Dedifferentiated amniotic fluid mesenchymal stem cell (primary cell): ENCODE data around the gene C4orf46.
A peak's percentile ranks its signal among the peaks of the same experiment; 100 is the strongest.
"Not testable (repeated sequence)": the region's sequence is repeated elsewhere in the genome, so short reads cannot be mapped to it uniquely, and the experiment has no call there.

Source experiments
- DNase-seq: peaks from one replicate; pipeline ENCODE4 v3.0.0-alpha.2; 2016; ENCODE audit errors: extremely low spot score

Gene C4orf46

GRCh38 chr4:158671665-158671914 lies at the start of gene C4orf46:
TSS of gene C4orf46 (minus strand) at chr4:158671887. CDS start at chr4:158671801, 86 bp downstream.
- DNase-seq = no peak

DNA sequence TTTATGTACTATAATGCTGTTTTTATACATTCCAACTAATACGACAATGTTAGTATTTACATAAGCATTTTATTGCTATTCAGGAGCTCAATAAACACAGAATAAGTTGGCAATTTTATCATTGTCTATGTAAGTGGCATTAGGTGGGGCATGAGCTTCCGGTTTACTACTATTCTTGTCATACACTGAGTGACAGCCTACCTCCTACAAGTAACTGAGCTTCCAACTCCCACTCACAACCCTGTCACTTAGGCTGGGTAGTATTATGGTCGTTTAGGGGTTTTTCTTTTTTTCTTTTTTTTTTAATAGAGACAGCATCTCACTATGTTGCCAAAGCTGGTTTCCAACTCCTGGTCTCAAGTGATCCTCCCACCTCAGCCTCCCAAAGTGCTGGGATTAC lies 44.1 kb upstream of the C4orf46 start:
- DNase-seq = no peak

DNA sequence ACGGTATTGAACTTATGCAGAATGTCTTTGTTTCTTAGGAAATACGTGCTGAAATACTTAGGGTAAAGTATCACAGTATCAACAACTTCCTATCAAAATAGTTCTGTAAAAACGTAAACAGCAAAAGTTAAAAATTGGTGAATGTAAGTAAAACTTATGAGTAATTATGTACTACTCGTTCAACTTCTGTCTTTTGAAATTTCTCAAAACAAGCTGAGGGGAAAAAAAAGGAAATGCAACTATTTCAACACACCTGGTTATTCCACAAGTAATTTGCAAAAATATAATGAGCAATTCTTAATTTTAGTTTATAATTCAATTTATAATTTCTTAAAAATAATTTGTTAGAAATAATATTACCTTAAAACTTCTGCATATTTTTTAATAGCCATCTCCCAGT lies 43.2 kb upstream of the C4orf46 start:
- no peak for DNase-seq

- DNase-seq = not testable (repeated sequence)
Observed at GRCh38 chr4:158712622-158713021, 40.9 kb upstream of the C4orf46 start.

- no peak for DNase-seq
Observed at GRCh38 chr4:158710814-158711213, 39.1 kb upstream of the C4orf46 start.

- no peak for DNase-seq
Observed at GRCh38 chr4:158704274-158704673, 32.6 kb upstream of the C4orf46 start.

GRCh38 chr4:158688813-158689212 lies 17.1 kb upstream of the C4orf46 start:
- DNase-seq = no peak

- no peak for DNase-seq
Observed at GRCh38 chr4:158682066-158682465, 10.4 kb upstream of the C4orf46 start.

DNA sequence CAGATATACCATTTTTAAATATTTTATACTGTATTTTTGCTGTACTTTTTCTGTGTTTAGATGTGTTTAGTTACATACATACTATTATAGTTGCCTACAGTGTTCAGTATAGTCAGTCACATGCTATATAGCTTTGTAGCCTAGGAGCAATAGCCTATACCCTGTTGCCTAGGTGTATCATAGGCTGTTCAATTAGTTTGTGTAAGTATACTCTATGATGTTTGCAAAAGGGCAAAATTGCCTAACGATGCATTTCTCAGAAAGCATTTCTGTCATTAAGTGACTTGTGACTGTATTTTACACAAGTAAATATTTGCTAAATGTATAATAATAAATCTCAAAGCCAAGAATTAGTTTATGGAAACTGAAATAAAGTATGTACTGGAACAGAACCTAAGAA lies 9.9 kb upstream of the C4orf46 start:
- DNase-seq = no peak

GRCh38 chr4:158678767-158679166 lies 7.1 kb upstream of the C4orf46 start:
- no peak for DNase-seq

DNA sequence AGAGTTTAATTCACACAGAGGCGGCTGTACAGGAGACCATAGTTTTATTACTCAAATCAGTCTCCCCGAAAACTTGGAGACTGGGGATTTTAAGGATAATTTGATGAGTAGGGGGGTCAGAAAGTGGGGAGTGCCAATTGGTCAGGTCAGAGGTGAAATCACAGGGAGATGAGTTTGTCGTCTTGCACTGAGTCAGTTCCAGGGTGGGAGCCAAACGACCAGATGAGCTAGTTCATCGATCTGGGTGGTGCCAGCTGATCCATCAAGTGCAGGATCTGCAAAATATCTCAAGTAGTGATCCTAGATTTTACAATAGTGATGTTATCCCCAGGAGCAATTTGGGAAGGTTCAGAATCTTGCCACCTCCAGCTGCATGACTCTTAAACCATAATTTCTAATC lies 4.4 kb upstream of the C4orf46 start:
- no peak for DNase-seq

GRCh38 chr4:158673633-158674032 lies 1.9 kb upstream of the C4orf46 start:
- DNase-seq = no peak

DNA sequence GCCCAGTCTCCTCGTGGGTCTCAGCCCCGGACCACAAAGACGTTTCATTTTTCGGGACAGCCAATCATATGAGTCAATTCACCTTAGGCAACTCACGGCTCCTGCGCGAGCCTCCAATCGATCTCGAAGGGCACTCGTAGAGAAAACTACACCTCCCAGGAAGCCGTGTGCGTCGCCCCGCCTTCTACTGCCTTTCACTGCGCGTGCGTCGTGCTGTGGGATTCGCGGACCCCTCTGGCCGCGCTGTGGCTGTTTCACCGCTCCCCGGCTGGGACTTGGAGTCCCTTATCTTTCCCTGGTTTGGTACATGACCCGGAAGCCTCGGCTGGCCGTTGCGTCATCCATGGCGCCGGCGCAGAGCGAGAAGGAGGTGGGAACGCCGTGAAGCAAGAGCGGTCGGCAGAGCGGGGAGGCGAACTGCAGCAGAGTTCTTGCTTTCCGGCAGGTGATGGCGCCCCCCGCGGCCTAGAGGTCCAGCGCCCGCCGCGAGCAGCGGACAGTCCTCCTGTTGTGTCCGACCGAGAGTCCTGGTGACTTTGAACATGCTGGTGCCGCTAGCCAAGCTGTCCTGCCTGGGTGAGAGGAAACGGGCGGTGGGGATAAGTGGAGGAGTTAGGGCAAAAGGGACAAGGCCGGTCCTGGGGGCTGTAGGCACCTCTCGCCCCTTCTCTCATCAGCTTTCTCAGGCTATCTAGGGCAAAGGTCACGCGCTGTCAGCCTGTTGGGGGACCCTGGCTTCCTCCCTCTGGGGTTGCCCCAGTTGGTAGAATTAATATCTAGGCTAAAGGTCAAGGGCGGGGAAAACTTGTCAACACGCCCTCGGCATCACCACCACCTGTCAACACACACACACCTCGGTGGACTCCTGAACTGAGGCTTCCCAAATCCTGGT lies 474 bp upstream of the C4orf46 start, which contains the start of gene ETFDH:
Gene ETFDH, plus strand, starts transcription at position 382 of the 892 bp plus-strand sequence. Its CDS starts 161 bp downstream, at position 543.
- peak; percentile 99 for DNase-seq

- peak; percentile 89 for DNase-seq
Observed at GRCh38 chr4:158670975-158671664, 567 bp downstream of the C4orf46 start.

- DNase-seq = no peak
Observed at GRCh38 chr4:158669310-158669709, 2.4 kb downstream of the C4orf46 start.

GRCh38 chr4:158667651-158668198 lies 4.0 kb downstream of the C4orf46 start:
- no peak for DNase-seq

DNA sequence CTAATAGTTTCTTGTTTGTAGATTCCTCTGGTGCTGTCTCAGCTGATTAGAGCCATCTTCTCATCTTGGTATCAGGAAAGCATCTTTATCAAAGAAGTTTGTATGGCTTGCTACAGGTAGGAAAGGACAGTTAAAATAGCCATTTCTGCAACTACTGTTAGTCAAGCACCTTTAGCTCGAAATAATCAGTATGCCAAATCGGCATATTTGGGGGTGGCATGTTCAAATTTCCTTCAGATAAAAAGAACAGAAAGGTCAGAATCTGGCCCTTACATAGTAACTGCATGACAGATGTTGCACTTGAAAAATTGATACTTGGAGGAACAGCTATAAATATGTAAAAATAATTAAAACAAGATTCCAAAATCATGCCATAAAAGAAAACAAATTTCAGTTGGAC lies 4.8 kb downstream of the C4orf46 start:
- DNase-seq = no peak

- no peak for DNase-seq
Observed at GRCh38 chr4:158664806-158665205, 6.9 kb downstream of the C4orf46 start.

GRCh38 chr4:158663707-158664625 lies 7.7 kb downstream of the C4orf46 start:
- not testable (repeated sequence) for DNase-seq

- DNase-seq = not testable (repeated sequence)
Observed at GRCh38 chr4:158663255-158663654, 8.4 kb downstream of the C4orf46 start.

DNA sequence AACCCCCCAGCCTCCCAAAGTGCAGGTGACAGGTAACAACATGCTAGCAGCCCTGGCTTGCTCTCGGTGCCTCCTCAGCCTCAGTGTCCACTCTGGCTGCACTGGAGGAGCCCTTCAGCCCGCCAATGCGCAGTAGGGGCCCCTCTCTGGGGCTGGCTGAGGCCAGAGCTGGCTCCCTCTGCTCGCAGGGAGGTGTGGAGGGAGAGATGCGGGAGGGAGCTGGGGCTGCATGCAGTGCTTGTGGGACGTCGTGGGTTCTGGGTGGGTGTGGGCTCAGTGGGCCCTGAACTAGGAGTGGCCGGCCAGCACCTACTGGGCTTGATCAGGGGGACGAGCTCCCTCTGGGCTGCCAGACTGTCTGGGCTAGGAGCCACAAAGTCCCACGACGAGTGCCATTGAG lies 14.4 kb downstream of the C4orf46 start:
- DNase-seq = no peak

DNA sequence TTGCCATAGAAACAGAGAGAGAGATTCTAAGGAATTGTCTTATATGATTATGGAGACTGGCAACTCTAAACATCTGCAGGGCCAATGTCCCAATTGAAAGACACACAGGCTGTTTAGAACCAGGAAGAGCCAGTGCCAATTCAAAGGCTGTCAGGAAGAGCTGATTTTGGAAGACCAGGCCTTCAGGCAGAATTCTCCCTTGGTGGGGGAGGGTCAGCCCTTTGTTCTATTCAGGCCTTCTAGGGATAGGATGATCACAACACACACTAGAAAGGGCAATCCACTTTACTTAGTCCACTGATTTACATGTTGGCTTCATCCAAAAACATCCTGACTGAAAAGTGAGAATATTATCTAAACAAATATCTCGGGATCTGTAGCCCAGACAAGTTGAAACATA lies 15.2 kb downstream of the C4orf46 start:
- DNase-seq = no peak
